Natural killer cell (primary cell): ENCODE data around the gene JPT1. TPM values are rescaled to one million over a fixed set of nuclear protein-coding genes. Genes with fewer than 3 reads are reported as not detected.

Experiments used
- ATAC-seq, 3 donors: fragments of 150-1000 bp in 2 of 3; fragments of 200-7000 bp in 1 of 3; cut with Tn5 transposase; 1 replicate in 1 of 3; 2 replicates in 2 of 3; pipeline ENCODE4 v1.10.0; 2021; ENCODE audit warnings: mild to moderate bottlenecking in 2 of 3, moderate library complexity in 2 of 3
- DNase-seq, 2 donors: peaks; one replicate each; pipeline versions ENCODE4 v3.0.0 to v3.0.0-alpha.2; 2013 to 2021; ENCODE audit warnings: mixed read lengths in 1 of 2
- H3K27ac ChIP-seq: one replicate; pipeline ENCODE4 v1.5.1; 2013; ENCODE audit warnings: mild to moderate bottlenecking, low read length
- H3K27me3 ChIP-seq: one replicate; pipeline ENCODE4 v1.6.1; 2013; ENCODE audit warnings: low read length; ENCODE audit not compliant: control insufficient read depth, insufficient read depth
- H3K36me3 ChIP-seq: one replicate; pipeline ENCODE4 v1.6.1; 2013; ENCODE audit warnings: low read length; ENCODE audit not compliant: control insufficient read depth, insufficient read depth
- H3K4me1 ChIP-seq: one replicate; pipeline ENCODE4 v1.6.1; 2013; ENCODE audit warnings: low read length; ENCODE audit not compliant: control insufficient read depth, insufficient read depth
- H3K4me3 ChIP-seq: one replicate; pipeline ENCODE4 v1.5.1; 2013; ENCODE audit warnings: low read length
- H3K9me3 ChIP-seq: one replicate; pipeline ENCODE4 v1.6.1; 2013; ENCODE audit warnings: low read length; ENCODE audit not compliant: control insufficient read depth, insufficient read depth
- H3K27ac Mint-ChIP-seq, 2 donors: one replicate each; pipeline ENCODE4 v1.8.0; 2022; ENCODE audit warnings: mild to moderate bottlenecking in 2 of 2, mixed read lengths in 2 of 2, moderate library complexity in 1 of 2
- H3K27me3 Mint-ChIP-seq, 2 donors: one replicate each; pipeline ENCODE4 v1.8.0; 2022; ENCODE audit warnings: low read depth in 2 of 2, mixed read lengths in 2 of 2
- H3K36me3 Mint-ChIP-seq: one replicate; pipeline ENCODE4 v1.8.0; 2022; ENCODE audit warnings: mixed read lengths
- H3K4me1 Mint-ChIP-seq, 2 donors: one replicate each; pipeline ENCODE4 v1.8.0; 2022; ENCODE audit warnings: mixed read lengths in 2 of 2
- H3K4me3 Mint-ChIP-seq: one replicate; pipeline ENCODE4 v1.8.0; 2022; ENCODE audit warnings: mild to moderate bottlenecking, moderate library complexity, mixed read lengths
- H3K9me3 Mint-ChIP-seq, 2 donors: one replicate each; pipeline ENCODE4 v1.8.0; 2022; ENCODE audit warnings: mixed read lengths in 2 of 2
- CTCF ChIP-seq: fragments of 200-600 bp; IDR thresholded peaks from one replicate; pipeline ENCODE4 v1.8.0; 2022; ENCODE audit warnings: antibody characterized with exemption
- WGBS: methylation state at CpG from one replicate; pipeline ENCODE4 v1.1.7; 2013; ENCODE audit warnings: missing lambda C conversion rate; ENCODE audit not compliant: insufficient coverage; 5-methylcytosine and 5-hydroxymethylcytosine counted together
- intact Hi-C: fragments of 100-400 bp; cut with micrococcal nuclease; formaldehyde crosslinking; loops from one replicate; pipeline ENCODE4 v1.14.2; 2022
- total RNA-seq, 4 donors: library from RNA; stranded (reverse); fragments of 120-200 nt in 1 of 4; gene quantifications; one replicate each; pipeline versions ENCODE4 v1.2.3 to v1.2.4, GENCODE V29; 2013 to 2022

Gene JPT1
- 10 to 100 TPM; 45.0 to 54.8 (median 50.5) TPM for total RNA-seq
- 33.9 TPM for total RNA-seq (2013)

GRCh38 chr17:75154195-75155106 is at the start of gene JPT1:
Gene JPT1, minus strand, starts transcription at chr17:75154512. Its CDS starts 115 bp downstream, at chr17:75154397.
- intact Hi-C loops = loop anchor here (5.0 kb wide), 1 partner anchor 42 kb away; no protein-coding TSS in a partner anchor
- H3K4me1 Mint-ChIP-seq = peaks cover 27 to 37% of the 10 kb centered on the region in 2 donors
- Histone ChIP-seq H3K4me1 (peaks cover 21% of the 10 kb centered on the region), H3K36me3 (no peaks in the 10 kb centered on the region), H3K27ac (peak within 1 kb of the TSS; percentile 62), H3K9me3 (no peaks in the 10 kb centered on the region), H3K27me3 (no peaks in the 10 kb centered on the region), H3K4me3 (peak within 1 kb of the TSS; percentile 90)
- peak; percentile 87 to 99 for DNase-seq
- H3K9me3 Mint-ChIP-seq = no peaks in the 10 kb centered on the region
- WGBS = 2% methylated on average over 67 of the region's 67 CpGs
- H3K27me3 Mint-ChIP-seq = no peaks in the 10 kb centered on the region
- H3K27ac Mint-ChIP-seq = peak within 1 kb of the TSS; percentile 85 to 89
- no peaks in the 10 kb centered on the region for H3K36me3 Mint-ChIP-seq
- peak; percentile 97 to 99 (median 98) for ATAC-seq
- peak within 1 kb of the TSS; percentile 95 for H3K4me3 Mint-ChIP-seq
- no peak for TF ChIP-seq CTCF

- peaks cover 8% of the 10 kb centered on the region for H3K4me1 ChIP-seq
- DNase-seq = no peak
- Mint-ChIP-seq H3K27ac (no peak overlapping the region), H3K27me3 (no peaks in the 10 kb centered on the region), H3K4me3 (no peak overlapping the region), H3K36me3 (no peaks in the 10 kb centered on the region), H3K4me1 (peaks cover 7 to 9% of the 10 kb centered on the region in 2 donors), H3K9me3 (no peaks in the 10 kb centered on the region)
- intact Hi-C loops = loop anchor here (2.0 kb wide), 1 partner anchor 17 kb away; the partner anchor contains the start of gene SUMO2
- no peaks in the 10 kb centered on the region for H3K36me3 ChIP-seq
- H3K9me3 ChIP-seq = no peaks in the 10 kb centered on the region
- TF ChIP-seq CTCF = no peak
- ATAC-seq = no peak
- 97% methylated on average over 5 of the region's 6 CpGs for WGBS
- H3K27ac ChIP-seq = no peak overlapping the region
- no peak overlapping the region for H3K4me3 ChIP-seq
- no peaks in the 10 kb centered on the region for H3K27me3 ChIP-seq
Measured at GRCh38 chr17:75199886-75200618, 45.7 kb upstream of the JPT1 start.

- Mint-ChIP-seq H3K36me3 (no peaks in the 10 kb centered on the region), H3K27me3 (no peaks in the 10 kb centered on the region), H3K27ac (no peak overlapping the region), H3K4me3 (no peak overlapping the region), H3K9me3 (no peaks in the 10 kb centered on the region), H3K4me1 (no peaks in the 10 kb centered on the region)
- H3K27ac ChIP-seq = no peak overlapping the region
- WGBS = 92% methylated on average over 4 of the region's 5 CpGs
- H3K9me3 ChIP-seq = no peaks in the 10 kb centered on the region
- DNase-seq (no peak), ATAC-seq (no peak)
- H3K4me1 ChIP-seq = no peaks in the 10 kb centered on the region
- no peaks in the 10 kb centered on the region for H3K27me3 ChIP-seq
- no peak for TF ChIP-seq CTCF
- H3K4me3 ChIP-seq = no peak overlapping the region
- intact Hi-C loops = no loop called here
- H3K36me3 ChIP-seq = no peaks in the 10 kb centered on the region
Measured at GRCh38 chr17:75194879-75195278, 40.6 kb upstream of the JPT1 start.
